ENCODE data around the gene FCRL4. TPM values are rescaled to one million over a fixed set of nuclear protein-coding genes. Genes with fewer than 3 reads are reported as not detected.
"Not testable (repeated sequence)": the region's sequence is repeated elsewhere in the genome, so short reads cannot be mapped to it uniquely, and the experiment has no call there.

The FCRL4 gene
- total RNA-seq, 1 donor from 2014 or later: not detected

DNA sequence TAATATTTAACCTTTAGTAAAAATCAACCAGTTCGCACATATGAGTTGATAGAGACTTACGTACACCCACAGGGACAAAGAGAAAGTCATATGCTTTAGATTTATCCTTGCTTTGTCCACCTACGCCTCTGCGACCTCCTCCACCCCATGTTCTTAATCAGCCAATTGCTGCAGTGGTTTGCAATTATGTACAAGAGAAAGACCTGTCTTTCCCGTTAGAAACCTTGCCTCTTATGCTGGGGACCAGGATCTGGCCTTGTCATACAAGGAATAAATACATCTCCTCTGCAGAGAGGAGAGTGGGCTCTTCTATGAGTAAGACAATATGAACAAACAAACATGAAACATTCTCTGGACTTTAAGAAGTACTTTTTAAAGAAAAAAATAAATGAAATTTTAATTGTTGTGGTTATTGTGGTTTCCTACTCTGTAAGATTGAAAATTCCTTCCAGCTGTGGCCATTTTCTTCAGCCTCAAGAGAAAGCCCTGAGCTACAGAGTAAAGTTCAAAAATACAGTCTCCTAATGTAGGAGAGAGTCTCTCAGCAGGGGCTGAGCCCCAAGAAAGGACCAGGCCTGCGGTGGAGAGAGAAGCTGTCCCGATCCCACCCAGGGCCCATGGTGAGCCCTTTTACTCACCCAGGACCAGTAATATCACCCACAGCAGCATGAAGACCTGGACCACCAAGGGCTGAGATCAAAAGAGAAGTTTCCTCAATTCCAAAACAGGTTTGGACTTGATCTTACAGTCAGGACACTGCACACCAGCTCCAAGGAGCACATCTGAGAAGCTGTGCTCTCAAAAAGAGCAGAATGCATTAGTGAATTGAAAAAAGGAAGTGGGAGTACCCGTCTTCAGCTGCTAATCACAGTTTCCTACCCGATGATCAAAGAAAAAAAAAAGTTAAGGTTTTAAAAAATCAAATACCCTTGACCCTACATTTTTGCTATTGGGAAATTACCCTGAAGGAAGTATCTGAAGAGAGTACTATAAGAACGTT, 45.9 kb downstream of the FCRL4 start, which contains the start of gene FCRL5:
FCRL5 (minus strand) TSS at position 822 of the 1,000 bp plus-strand sequence; CDS start at position 669, 153 bp downstream.
- DNase-seq (ENCODE audit: low spot score): no peak

DNA sequence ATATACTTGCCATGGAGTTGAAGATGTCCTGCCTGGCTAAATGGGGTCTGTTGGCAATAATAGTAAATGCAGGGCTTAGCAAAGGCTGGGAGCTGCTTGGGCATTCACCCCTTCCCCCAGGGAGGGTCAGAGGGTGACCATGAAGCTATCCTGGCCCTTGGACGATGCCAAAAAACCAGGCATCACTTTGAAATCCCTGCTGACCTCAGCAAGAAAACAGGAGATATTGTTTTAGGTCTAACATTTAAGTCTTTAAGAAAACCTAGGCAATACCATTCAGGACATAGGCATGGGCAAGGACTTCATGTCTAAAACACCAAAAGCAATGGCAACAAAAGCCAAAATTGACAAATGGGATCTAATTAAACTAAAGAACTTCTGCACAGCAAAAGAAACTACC, 49.8 kb downstream of the FCRL4 start:
- DNase-seq (ENCODE audit: low spot score): not testable (repeated sequence)

DNA sequence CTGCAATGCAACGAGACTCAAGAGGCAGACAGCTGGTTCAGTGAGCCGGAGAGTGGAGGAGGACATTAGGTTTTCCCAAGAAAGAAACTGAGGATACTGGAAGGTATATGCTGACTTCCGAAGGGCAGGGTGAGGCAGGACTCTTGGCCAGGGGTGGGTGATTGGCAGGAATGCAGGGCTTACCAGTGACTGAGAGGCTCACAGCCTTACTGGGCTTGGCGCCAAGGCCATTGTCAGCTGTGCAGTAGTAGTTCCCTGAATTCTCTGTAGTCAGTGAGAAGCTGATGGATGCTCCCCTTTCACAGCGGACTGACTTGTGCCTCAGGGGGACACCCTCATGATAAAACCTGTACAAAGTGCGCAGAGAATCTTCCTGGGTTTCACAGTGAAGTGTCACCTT, 55.2 kb downstream of the FCRL4 start:
- peak; percentile 67 for DNase-seq (ENCODE audit: low spot score)

GRCh38 chr1:157540852-157541251, 57.0 kb downstream of the FCRL4 start:
- DNase-seq (ENCODE audit: low spot score): no peak

DNA sequence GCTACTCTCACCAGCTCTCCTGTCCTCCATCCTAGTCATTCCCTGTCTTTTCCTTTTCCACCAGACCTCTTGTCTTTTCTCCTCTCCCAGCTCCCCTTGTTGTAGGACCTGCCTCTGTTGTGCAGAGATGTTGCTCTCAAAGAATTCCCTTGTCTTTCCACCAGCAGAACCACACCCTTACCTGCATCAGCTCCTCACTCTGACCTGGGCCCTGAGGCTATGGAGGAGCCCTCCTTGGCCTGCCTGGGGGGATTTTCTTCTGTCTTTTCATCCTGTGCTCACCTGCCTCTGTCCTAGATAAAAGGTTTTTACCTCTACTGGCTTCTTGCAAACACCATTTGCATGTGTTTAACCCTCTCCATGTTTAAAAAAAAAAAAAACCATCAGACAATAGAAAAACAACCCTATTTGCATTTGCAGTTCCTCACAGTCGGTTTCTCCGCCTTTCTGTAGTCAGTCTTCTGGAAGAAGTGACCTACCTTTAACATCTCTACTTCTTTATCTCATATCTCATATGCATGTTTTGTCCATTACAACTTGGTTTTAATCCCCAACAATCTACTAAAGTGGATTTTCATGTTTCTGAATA, 57.6 kb downstream of the FCRL4 start:
- no peak for DNase-seq (ENCODE audit: low spot score)

DNA sequence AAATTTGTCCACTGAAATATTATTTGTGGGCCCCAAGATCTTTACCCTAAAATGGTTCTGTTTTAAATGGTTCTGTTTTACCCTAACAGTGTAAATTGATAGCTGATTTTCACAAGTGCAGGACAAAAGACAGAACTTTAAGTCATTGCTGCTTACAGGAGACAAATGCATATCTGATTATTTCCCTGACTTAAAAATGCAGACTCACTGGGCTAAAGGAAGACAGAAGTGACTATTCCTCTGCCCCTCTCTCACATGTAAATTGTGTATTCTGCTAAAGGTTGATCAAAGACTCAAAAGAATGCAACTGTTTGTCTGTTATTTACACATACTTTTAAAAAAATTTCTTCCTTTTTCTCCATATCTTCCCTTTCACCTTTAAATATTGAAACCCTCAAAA, 58.3 kb downstream of the FCRL4 start:
- no peak for DNase-seq (ENCODE audit: low spot score)

DNA sequence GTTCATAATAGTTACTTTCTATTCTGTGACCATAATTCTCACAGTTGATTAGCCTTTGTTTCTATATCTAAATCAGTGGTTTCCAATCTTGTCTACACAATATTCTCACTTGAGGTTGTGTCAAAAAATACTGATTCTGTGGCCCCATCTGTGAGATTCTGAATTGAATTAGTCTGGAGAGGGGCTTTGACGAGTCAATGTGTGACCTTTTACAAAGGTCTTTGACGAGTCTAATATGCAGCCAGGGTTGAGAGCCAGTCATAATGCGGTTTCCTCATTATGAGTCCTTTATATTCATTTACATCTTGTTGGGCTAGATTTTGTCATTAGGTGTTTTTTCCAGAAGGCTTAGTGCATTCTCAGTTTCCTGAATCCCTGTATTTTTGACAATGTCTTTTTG, 65.3 kb downstream of the FCRL4 start:
- no peak for DNase-seq (ENCODE audit: low spot score)

DNA sequence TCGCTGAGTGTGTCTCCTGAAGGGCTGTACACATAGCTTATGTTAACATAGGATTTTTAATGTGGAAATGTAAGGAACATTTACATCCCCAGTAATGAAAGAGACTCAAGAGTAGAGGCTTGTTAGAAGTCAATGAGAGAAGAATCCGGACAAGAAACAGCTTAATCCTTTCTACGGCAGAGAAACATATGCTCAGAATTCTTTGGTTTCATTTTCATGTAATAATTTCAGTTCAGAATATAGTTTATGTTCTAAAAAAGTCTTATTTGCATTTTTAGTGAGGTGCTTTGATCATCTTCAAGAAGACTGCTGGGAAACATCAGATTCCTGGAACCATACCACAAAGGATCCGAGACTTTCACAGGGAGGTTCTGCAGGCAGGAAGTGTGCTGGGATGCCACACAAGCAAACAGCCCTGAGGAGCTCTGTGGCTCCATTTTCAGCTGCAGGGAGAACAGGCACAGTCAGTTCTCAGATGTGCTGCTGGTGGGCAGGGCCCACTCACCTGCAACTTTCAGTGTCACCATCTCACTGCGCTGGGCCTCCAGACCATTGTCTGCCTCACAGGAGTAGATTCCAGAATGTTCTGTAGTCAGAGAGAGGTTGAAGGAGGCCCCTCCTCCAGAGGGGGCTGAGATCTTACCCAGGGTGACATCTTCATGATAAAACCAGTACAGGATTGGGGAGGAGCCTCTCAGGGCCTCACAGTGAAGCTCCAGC, 74.0 kb downstream of the FCRL4 start:
- no peak for DNase-seq (ENCODE audit: low spot score)

Other genes starting within 250 kb of the FCRL4 start
- 0.14 TPM for gene FCRL5, start 45.6 kb downstream of the FCRL4 start, total RNA-seq
- 0.03 TPM for gene FCRL3, start 102.7 kb upstream of the FCRL4 start, total RNA-seq
- gene FCRL2, start 179.0 kb upstream of the FCRL4 start, total RNA-seq: 0.09 TPM
- gene FCRL1, start 222.0 kb upstream of the FCRL4 start, total RNA-seq: not detected
- gene CD5L, start 243.7 kb upstream of the FCRL4 start, total RNA-seq: not detected

Data from mucosa of gallbladder (tissue), 1 donor.